ENCODE data around the gene PPFIA1.

The PPFIA1 gene

DNA sequence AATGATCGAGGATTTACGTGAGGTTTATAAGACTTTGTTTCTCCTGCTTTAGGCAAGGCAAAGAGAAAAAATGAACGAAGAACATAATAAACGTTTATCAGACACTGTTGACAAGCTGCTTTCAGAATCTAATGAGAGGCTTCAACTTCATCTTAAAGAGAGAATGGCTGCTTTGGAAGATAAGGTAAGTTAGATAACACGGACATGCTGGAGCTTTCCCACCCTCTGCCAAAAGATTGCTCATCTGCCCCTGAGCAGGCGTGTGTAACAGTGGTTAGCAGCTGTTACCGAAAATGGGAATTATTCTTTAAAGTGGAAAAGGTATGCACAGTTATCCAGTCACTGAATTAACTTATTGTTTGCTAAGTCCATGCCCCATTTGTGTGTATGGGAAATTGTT, 65.0 kb downstream of the PPFIA1 start:
- Mint-ChIP-seq H3K27ac (no peak overlapping the region), H3K4me3 (no peak overlapping the region), H3K36me3 (peaks cover 65% of the 10 kb centered on the region), H3K9me3 (no peaks in the 10 kb centered on the region), H3K4me1 (no peaks in the 10 kb centered on the region), H3K27me3 (no peaks in the 10 kb centered on the region)
- ATAC-seq, result no peak

DNA sequence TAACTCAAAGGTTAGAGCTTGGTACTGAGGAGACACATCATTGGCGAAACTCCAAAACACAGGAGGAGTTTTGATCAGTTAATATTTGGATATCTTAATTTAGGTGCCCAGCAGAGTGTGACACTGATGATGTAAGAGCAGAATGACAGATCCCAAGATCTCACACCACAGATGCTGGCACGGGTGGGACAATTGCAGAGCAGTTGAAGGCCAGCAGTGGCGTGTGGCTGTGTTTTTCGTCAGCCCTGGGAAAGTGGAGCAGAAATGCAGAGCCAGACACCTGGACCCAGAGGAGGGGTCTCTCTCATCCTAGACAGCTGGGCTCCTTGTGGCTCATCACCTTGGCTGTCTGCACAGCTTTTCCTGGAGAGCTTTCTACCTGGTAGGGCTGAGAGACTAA, 68.1 kb downstream of the PPFIA1 start:
- Mint-ChIP-seq H3K9me3 (no peaks in the 10 kb centered on the region), H3K4me3 (no peak overlapping the region), H3K27ac (no peak overlapping the region), H3K27me3 (no peaks in the 10 kb centered on the region), H3K4me1 (no peaks in the 10 kb centered on the region), H3K36me3 (peaks cover 68% of the 10 kb centered on the region)
- ATAC-seq, result no peak

DNA sequence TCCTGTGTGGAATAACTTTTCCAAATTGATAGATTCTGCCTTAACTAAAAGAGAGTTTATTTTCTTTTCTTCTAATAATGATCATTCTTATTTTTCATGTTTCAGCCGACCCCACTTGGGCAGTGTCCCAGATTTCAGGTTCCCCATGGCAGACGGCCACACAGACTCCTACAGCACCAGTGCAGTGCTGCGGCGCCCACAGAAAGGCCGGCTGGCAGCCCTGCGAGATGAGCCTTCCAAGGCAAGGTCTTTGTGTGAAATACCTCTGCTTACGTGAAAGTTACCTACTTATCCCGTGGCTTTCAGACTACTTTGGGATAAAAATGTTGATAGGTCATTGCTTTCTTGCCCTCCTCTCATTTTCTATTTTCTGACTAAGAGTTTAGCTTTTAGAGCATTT, 68.6 kb downstream of the PPFIA1 start:
- H3K4me1 Mint-ChIP-seq, result no peaks in the 10 kb centered on the region
- no peak overlapping the region for H3K4me3 Mint-ChIP-seq
- no peaks in the 10 kb centered on the region for H3K9me3 Mint-ChIP-seq
- peaks cover 68% of the 10 kb centered on the region for H3K36me3 Mint-ChIP-seq
- H3K27ac Mint-ChIP-seq, result no peak overlapping the region
- no peaks in the 10 kb centered on the region for H3K27me3 Mint-ChIP-seq
- ATAC-seq, result no peak

DNA sequence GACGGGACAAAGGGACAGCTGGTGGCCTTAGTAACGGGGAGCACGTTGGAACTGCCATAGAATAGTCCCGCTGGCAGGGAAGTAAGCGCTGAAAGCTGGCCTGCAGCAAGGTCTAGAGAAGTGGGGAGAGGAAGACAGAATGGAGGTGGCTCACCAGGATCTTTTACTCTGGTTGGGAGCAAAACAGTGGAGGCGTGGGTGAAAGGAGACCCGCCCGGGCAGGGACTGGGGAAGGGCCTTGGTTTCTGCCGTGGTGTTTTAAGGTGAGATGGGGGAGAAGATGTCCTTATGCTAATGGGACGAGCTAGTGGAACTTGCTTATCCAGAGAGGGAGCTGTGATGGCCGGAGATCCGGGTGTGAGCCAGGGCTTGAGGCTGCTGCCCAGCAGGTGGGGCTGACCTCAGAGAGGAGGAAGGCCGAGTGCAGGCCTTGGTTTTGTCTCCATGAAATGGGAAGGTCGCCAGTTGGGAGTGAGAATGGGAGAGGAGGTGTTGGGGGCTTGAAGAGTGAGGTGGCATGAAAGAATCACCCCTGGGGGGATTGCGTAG, 71.5 kb downstream of the PPFIA1 start:
- Mint-ChIP-seq H3K27ac (no peak overlapping the region), H3K4me3 (no peak overlapping the region), H3K36me3 (peaks cover 66% of the 10 kb centered on the region), H3K4me1 (no peaks in the 10 kb centered on the region), H3K9me3 (no peaks in the 10 kb centered on the region), H3K27me3 (no peaks in the 10 kb centered on the region)
- ATAC-seq, result no peak

DNA sequence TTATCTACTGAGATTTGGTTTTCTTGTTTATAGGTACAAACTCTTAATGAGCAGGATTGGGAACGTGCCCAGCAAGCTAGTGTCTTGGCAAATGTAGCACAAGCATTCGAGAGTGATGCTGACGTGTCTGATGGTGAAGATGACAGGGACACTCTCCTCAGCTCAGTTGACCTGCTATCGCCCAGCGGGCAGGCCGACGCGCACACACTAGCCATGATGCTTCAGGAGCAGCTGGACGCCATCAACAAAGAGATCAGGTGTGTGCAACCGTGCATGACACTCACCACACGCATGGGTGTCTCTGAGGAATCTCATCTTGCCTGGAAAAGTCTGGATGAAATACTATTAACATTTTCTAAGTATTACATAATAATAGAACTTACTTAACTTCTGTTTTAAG, 73.1 kb downstream of the PPFIA1 start:
- Mint-ChIP-seq H3K36me3 (peaks cover 67% of the 10 kb centered on the region), H3K27me3 (no peaks in the 10 kb centered on the region), H3K27ac (no peak overlapping the region)

DNA sequence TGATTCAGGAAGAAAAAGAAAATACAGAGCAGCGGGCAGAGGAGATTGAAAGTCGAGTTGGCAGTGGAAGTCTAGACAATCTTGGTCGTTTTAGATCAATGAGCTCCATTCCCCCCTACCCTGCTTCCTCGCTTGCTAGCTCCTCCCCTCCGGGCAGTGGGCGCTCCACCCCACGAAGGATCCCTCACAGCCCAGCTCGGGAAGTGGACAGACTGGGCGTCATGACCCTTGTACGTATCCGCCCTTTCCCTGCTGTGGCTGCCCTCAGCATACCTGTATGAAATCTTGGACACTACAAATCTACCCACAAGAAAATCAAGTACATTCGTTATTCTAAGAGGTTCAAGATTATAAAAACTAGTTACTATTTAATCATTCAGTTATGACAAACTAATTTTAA, 77.7 kb downstream of the PPFIA1 start:
- peaks cover 61% of the 10 kb centered on the region for H3K36me3 Mint-ChIP-seq
- no peaks in the 10 kb centered on the region for H3K9me3 Mint-ChIP-seq
- H3K4me1 Mint-ChIP-seq, result no peaks in the 10 kb centered on the region
- ATAC-seq, result no peak
- no peak overlapping the region for H3K27ac Mint-ChIP-seq
- H3K4me3 Mint-ChIP-seq, result no peak overlapping the region
- H3K27me3 Mint-ChIP-seq, result no peaks in the 10 kb centered on the region

More for the DNA sequence above, 73.1 kb downstream of the PPFIA1 start:
- Mint-ChIP-seq H3K4me3 (no peak overlapping the region), H3K4me1 (no peaks in the 10 kb centered on the region), H3K9me3 (no peaks in the 10 kb centered on the region)
- no peak for ATAC-seq

DNA sequence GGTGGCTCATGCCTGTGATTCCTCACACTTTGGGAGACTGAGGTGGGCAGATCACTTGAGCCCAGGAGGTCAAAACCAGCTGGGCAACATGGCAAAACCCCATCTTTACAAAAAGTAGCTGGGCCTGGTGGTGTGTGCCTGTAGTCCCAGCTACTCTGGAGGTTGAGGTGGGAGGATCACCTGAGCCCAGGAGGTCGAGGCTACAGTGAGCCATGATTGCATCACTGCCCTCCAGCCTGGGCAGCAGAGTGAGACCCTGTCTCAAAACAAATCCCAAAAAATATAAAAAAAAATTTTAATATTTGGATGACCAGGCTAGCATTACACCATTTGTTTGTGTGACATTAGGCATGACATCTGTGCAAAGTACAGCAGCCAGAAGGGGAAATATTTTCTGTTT, 78.1 kb downstream of the PPFIA1 start:
- no peak for ATAC-seq
- H3K27ac Mint-ChIP-seq, result no peak overlapping the region
- H3K4me1 Mint-ChIP-seq, result no peaks in the 10 kb centered on the region
- no peak overlapping the region for H3K4me3 Mint-ChIP-seq
- no peaks in the 10 kb centered on the region for H3K9me3 Mint-ChIP-seq
- H3K27me3 Mint-ChIP-seq, result no peaks in the 10 kb centered on the region
- H3K36me3 Mint-ChIP-seq, result peaks cover 58% of the 10 kb centered on the region

DNA sequence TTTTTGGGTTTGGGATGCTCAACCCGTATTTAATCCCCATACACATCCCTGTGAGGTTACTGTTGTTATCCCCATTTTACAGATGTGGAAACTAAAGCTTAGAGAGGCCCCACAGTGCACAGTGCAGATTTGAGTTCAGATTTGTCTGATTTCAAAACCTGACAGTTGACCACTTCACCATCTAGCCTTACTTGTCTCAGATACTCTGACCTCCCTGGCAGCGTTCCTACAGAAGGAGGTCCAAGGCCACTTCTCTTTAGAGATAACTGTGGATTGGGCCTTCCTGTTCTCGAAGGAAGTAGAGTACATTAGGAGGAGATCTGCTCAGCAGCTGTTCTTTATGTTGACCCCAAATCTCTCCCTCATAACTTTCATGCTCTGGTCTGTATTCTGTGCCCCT, 81.2 kb downstream of the PPFIA1 start:
- ATAC-seq, result no peak
- no peak overlapping the region for H3K4me3 Mint-ChIP-seq
- H3K27me3 Mint-ChIP-seq, result no peaks in the 10 kb centered on the region
- H3K36me3 Mint-ChIP-seq, result peaks cover 60% of the 10 kb centered on the region
- no peaks in the 10 kb centered on the region for H3K4me1 Mint-ChIP-seq
- no peaks in the 10 kb centered on the region for H3K9me3 Mint-ChIP-seq
- H3K27ac Mint-ChIP-seq, result no peak overlapping the region

DNA sequence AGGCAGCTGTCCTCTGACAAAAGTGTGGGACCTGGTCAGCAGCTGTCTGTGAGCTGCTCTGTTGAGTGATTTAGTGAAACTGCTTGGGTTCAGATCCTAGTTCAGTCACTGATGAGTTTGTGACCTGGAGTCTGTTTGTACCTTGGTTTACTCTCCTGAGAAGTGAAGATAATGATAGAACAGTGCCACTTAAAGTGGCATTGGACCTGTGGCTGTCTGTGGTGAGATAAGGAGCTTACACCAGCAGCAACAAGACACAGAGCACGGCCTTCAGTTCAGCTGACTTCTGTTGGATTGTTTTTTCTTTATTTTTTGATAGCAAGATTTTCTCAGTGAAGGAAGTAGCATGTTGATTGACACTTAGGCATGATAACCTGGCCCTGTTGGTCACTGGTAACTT, 81.6 kb downstream of the PPFIA1 start:
- Mint-ChIP-seq H3K36me3 (peaks cover 61% of the 10 kb centered on the region), H3K9me3 (no peaks in the 10 kb centered on the region)

DNA sequence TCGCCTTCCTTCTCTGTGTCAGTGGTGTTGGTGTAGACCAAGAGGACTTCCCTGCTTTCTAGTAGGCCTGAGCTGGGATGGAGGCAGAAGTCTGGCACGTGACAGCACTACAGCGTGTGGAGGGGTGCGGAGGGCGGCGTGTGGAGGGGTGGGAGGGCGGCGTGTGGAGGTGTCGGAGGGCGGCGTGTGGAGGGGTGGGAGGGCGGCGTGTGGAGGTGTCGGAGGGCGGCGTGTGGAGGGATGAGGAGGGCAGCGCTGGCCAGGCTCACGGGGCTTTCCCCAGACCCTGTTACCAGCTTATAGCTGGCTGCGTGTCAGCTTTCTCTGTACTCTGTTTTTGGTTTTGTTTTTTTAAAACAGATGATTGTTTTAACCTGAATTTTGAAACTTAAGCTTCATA, 82.1 kb downstream of the PPFIA1 start:
- no peak overlapping the region for H3K27ac Mint-ChIP-seq
- H3K27me3 Mint-ChIP-seq, result no peaks in the 10 kb centered on the region
- H3K9me3 Mint-ChIP-seq, result no peaks in the 10 kb centered on the region
- H3K4me1 Mint-ChIP-seq, result no peaks in the 10 kb centered on the region
- no peak overlapping the region for H3K4me3 Mint-ChIP-seq
- H3K36me3 Mint-ChIP-seq, result peaks cover 57% of the 10 kb centered on the region
- ATAC-seq, result no peak

More for the DNA sequence above, 81.6 kb downstream of the PPFIA1 start:
- Mint-ChIP-seq H3K27me3 (no peaks in the 10 kb centered on the region), H3K4me3 (no peak overlapping the region), H3K27ac (no peak overlapping the region), H3K4me1 (no peaks in the 10 kb centered on the region)
- ATAC-seq, result no peak

DNA sequence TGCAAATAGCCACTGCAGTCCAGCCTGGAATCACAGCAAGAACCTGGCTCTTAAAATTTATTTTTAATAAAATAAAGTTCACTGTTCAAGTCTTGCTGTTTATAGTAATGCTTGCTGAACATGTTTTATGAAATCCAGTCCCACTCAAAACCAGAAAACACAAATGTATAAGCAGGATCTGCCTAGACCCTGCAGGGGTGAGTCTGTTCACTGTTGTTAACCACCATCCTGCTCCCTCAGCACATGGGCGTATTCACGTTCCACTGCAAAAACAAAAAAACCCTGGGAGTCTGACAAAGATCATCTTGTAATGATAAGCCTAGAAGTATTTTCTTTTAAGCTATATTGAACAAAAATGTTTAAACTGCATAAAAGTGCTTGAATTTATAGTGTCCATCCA, 82.8 kb downstream of the PPFIA1 start:
- H3K9me3 Mint-ChIP-seq, result no peaks in the 10 kb centered on the region
- H3K27me3 Mint-ChIP-seq, result no peaks in the 10 kb centered on the region
- no peaks in the 10 kb centered on the region for H3K4me1 Mint-ChIP-seq
- H3K36me3 Mint-ChIP-seq, result peaks cover 55% of the 10 kb centered on the region
- ATAC-seq, result no peak
- H3K27ac Mint-ChIP-seq, result no peak overlapping the region
- no peak overlapping the region for H3K4me3 Mint-ChIP-seq

DNA sequence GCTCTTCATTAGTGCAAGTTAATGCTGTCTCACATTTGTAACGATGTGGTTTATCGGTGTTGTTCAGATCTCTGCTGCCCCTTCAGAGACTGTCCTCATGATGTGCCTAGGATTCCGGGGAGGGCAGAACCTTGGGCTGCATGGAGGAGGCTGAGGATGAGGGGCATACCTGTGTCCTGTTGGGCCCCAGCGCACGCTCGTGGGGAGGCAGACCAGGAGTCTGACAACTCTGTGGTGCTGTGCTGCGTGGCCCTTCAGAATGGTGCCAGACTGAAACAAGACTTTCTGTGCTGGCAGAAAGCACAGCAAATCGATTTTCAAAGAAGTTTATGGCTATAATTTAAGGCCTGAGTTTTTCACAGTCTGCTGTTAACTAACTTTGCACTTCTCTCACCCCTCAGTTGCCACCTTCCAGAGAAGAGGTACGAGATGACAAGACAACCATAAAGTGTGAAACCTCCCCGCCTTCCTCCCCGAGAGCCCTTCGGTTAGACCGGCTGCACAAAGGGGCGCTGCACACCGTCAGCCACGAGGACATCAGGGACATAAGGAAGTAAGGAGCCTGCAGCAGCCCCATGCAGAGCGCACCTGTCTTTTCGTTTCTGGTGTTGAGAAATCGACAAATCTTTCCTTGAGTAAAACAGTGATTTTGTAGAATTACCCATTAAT, 83.5 kb downstream of the PPFIA1 start:
- no peaks in the 10 kb centered on the region for H3K27me3 Mint-ChIP-seq
- H3K36me3 Mint-ChIP-seq, result peaks cover 60% of the 10 kb centered on the region
- no peak overlapping the region for H3K27ac Mint-ChIP-seq
- ATAC-seq, result no peak
- H3K4me1 Mint-ChIP-seq, result no peaks in the 10 kb centered on the region
- no peak overlapping the region for H3K4me3 Mint-ChIP-seq
- H3K9me3 Mint-ChIP-seq, result no peaks in the 10 kb centered on the region

DNA sequence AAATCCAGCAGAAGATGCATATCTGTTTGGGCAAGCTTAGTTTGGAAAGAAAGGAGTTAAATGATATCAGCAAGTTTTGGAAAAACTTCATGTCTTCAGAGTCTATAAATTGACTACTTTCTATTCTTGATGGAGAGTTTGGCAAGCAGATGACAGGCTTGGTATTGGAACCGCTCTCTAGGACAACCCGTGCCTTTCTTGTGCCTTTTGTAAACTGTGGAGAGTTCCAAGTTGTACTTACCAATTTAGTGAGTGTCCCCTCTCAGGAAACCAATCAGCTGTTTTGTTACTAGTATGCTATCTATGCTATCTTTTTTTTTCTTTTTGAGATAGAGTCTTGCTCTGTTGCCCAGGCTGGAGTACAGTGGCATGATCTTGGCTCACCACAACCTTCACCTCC, 84.1 kb downstream of the PPFIA1 start:
- Mint-ChIP-seq H3K36me3 (peaks cover 61% of the 10 kb centered on the region), H3K27ac (no peak overlapping the region), H3K9me3 (no peaks in the 10 kb centered on the region), H3K4me1 (no peaks in the 10 kb centered on the region), H3K27me3 (no peaks in the 10 kb centered on the region), H3K4me3 (no peak overlapping the region)
- no peak for ATAC-seq

DNA sequence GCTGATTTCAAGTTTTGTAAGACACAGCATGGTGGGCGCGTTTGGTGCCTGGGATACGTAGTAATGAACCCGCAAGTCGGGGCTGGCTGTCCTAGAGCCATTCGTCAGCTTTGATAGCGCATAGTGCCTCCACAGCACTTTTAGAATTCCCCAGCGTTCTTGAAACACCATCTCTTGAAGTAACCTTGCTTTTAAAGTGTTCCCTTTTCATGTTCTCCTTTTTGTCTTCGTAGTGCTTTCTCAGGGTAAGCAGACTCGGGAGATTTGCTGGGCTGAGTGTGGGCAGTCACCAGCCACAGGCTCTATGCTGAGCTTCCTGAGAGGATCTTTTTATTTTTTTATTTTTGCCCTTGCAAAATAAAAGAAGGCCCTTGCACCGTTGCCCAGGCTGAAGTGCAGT, 88.3 kb downstream of the PPFIA1 start:
- H3K27ac Mint-ChIP-seq, result no peak overlapping the region
- no peaks in the 10 kb centered on the region for H3K9me3 Mint-ChIP-seq
- no peaks in the 10 kb centered on the region for H3K4me1 Mint-ChIP-seq
- ATAC-seq, result no peak
- H3K27me3 Mint-ChIP-seq, result no peaks in the 10 kb centered on the region
- H3K4me3 Mint-ChIP-seq, result no peak overlapping the region
- H3K36me3 Mint-ChIP-seq, result peaks cover 83% of the 10 kb centered on the region

DNA sequence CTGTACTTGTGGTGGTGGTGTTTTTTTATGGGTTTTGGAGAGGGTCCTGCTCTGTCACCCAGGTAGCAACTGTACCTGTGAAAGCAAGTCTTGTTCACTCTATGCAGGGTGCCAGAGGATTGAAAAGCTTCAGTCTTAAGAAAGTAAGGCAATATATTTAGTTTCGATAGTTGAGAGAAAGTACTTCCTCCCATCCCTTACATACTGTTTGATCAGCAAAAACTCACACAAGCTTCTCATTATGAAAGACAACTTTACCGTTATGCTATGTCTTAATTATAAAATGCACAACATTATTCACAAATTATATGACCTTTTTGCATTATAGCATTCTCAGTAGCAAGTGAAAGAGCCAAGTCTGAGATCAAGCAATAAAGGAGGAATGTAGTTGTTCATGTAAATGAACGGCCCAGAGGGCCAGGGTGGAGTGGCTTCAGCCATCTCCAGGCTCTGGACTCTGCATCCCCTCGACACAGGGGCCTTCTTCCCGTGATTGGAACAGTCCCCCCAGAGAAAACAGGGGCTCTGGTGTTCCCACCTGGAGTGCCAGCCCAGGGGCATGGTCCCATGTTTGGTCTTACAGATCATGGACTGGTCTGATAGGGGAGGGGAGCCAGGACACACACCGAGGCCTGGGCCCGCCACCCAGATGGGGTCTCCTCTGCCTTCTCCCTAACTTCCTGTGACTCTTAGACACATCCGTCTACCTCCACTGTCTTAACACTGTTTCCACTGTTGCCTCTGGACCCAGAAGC, 89.1 kb downstream of the PPFIA1 start:
- H3K9me3 Mint-ChIP-seq, result no peaks in the 10 kb centered on the region
- H3K27ac Mint-ChIP-seq, result no peak overlapping the region
- peaks cover 4% of the 10 kb centered on the region for H3K4me1 Mint-ChIP-seq
- no peak overlapping the region for H3K4me3 Mint-ChIP-seq
- no peak for ATAC-seq
- H3K36me3 Mint-ChIP-seq, result peaks cover 78% of the 10 kb centered on the region
- no peaks in the 10 kb centered on the region for H3K27me3 Mint-ChIP-seq

DNA sequence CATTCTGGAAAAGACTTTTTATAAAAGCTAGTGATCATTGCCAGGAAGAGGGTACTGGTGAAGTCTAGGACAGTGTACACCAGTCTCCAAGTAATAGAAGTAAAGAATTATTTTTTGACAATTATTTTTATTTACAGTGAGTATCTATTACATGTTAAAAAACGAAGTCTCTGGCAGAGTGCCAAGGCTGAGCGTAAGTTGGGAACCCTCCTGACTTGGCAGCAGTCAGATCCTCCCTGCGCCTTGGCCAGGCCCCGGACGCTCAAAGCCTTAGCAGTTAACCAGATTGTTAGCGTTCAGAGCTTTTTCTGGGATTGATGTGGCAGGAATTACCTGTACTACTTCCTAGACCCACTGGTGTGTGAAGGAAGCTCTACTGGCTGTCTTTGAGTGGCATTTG, 89.7 kb downstream of the PPFIA1 start:
- H3K27me3 Mint-ChIP-seq, result no peaks in the 10 kb centered on the region
- no peak overlapping the region for H3K4me3 Mint-ChIP-seq
- no peak overlapping the region for H3K27ac Mint-ChIP-seq
- H3K9me3 Mint-ChIP-seq, result no peaks in the 10 kb centered on the region
- ATAC-seq, result no peak
- H3K4me1 Mint-ChIP-seq, result peaks cover 10% of the 10 kb centered on the region
- peaks cover 77% of the 10 kb centered on the region for H3K36me3 Mint-ChIP-seq
